Testis (tissue), 2 donors: ENCODE measurements around the gene MRPS5.

Source experiments
- CTCF ChIP-seq, 3 experiments: fragments of 450-650 bp in 2 of 3; fragments of 200-600 bp in 1 of 3; sonication (generic) in 1 of 3; IDR thresholded peaks; one replicate each; pipeline ENCODE4 v1.5.1; 2016 to 2019; ENCODE audit warnings: antibody characterized with exemption in 3 of 3, mild to moderate bottlenecking in 2 of 3, moderate library complexity in 1 of 3
- POLR2A ChIP-seq: fragments of 450-650 bp; IDR thresholded peaks from one replicate; pipeline ENCODE4 v1.6.1; 2017; ENCODE audit warnings: antibody characterized with exemption, mild to moderate bottlenecking, moderate library complexity

GRCh38 chr2:95075440-95076132, 46.0 kb downstream of the MRPS5 start:
- TF ChIP-seq CTCF (IDR thresholded peaks at IDR 0.05) (no peak), POLR2A (no peak)
